Breast epithelium (tissue), 4 donors: ENCODE measurements around the gene SLTM. TPM values are rescaled to one million over a fixed set of nuclear protein-coding genes. Genes with fewer than 3 reads are reported as not detected.
A peak's percentile ranks its signal among the peaks of the same experiment; 100 is the strongest.

Source experiments
- DNase-seq, 2 donors: peaks; one replicate each; pipeline ENCODE4 v3.0.0-alpha.2; 2019; ENCODE audit warnings: low spot score in 2 of 2
- H3K27ac ChIP-seq, 2 donors: fragments of 200-600 bp; sonication (generic) in 1 of 2; one replicate each; pipeline ENCODE4 v1.5.1; 2016 to 2019; ENCODE audit warnings: mild to moderate bottlenecking in 1 of 2
- H3K27me3 ChIP-seq, 2 donors: fragments of 200-600 bp; sonication (generic) in 1 of 2; one replicate each; pipeline versions ENCODE4 v1.5.1 to v1.6.0; 2017 to 2019; ENCODE audit warnings: control low read depth in 1 of 2, mild to moderate bottlenecking in 1 of 2
- H3K36me3 ChIP-seq: fragments of 200-600 bp; one replicate; pipeline ENCODE4 v1.5.1; 2019
- H3K4me1 ChIP-seq, 2 donors: fragments of 200-600 bp; sonication (generic); one replicate each; pipeline ENCODE4 v1.5.1; 2016 to 2019; ENCODE audit warnings: control low read depth in 1 of 2
- H3K4me3 ChIP-seq, 3 donors: fragments of 200-600 bp; sonication (generic); 1 replicate in 2 of 3; 2 replicates in 1 of 3; pipeline ENCODE4 v1.5.1; 2016 to 2019; ENCODE audit warnings: mild to moderate bottlenecking in 3 of 3, moderate library complexity in 2 of 3
- H3K9me3 ChIP-seq, 2 donors: fragments of 200-600 bp; sonication (generic) in 1 of 2; one replicate each; pipeline ENCODE4 v1.5.1; 2016 to 2019; ENCODE audit warnings: control low read depth in 1 of 2
- POLR2A ChIP-seq: fragments of 450-650 bp; IDR thresholded peaks from one replicate; pipeline ENCODE4 v1.6.1; 2016; ENCODE audit warnings: antibody characterized with exemption, mild to moderate bottlenecking, moderate library complexity
- POLR2AphosphoS5 ChIP-seq, 3 donors: sonication (generic); formaldehyde crosslinking; IDR thresholded peaks; one replicate each; pipeline ENCODE4 v1.6.1; 2017; ENCODE audit warnings: antibody characterized with exemption in 3 of 3
- intact Hi-C: fragments of 100-400 bp; cut with DNase I; formaldehyde crosslinking; loops from one replicate; pipeline ENCODE4 v1.15.1; 2023; ENCODE audit warnings: low total_unique reads
- total RNA-seq, 3 donors: library from RNA; depleted of rRNA; stranded (reverse); fragments of >200 nt; gene quantifications; one replicate each; pipeline ENCODE4 v1.1.0, GENCODE V29; 2016
- TF ChIP-seq, protein P1 (sequence below), 3 donors: fragments of 450-650 bp; IDR thresholded peaks; one replicate each; pipeline ENCODE4 v1.5.1; 2016 to 2017; ENCODE audit warnings: antibody characterized with exemption in 3 of 3, mild to moderate bottlenecking in 3 of 3, moderate library complexity in 3 of 3

SLTM gene
- total RNA-seq, 3 donors from 2014 or later, result 102 to 195 (median 163) TPM

DNA sequence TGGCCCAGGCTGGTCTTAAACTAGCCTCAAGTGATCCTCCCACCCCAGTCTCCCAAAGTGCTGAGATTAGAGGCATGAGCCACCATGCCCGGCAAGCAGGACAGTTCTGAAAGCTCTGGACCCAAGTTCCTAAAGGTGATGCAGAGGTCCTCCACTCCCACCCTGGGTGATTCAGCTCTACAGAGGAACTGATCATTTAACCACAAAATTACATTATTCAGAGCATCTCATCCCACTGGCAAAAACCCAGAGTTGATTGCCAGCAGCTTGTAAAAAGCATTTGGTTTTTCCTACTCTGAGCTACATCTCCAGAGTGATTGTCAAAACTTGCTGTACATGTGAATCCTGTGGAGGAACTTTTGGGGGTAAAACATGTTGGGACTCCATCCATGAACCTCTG is 60.2 kb downstream of the SLTM start:
- Histone ChIP-seq H3K27ac (no peak overlapping the region), H3K9me3 (no peaks in the 10 kb centered on the region), H3K27me3 (no peaks in the 10 kb centered on the region), H3K4me3 (no peak overlapping the region), H3K4me1 (no peaks in the 10 kb centered on the region), H3K36me3 (no peaks in the 10 kb centered on the region)
- TF ChIP-seq POLR2A (no peak), POLR2AphosphoS5 (IDR thresholded peaks at IDR 0.05) (no peak)
- TF ChIP-seq, protein P1, sequence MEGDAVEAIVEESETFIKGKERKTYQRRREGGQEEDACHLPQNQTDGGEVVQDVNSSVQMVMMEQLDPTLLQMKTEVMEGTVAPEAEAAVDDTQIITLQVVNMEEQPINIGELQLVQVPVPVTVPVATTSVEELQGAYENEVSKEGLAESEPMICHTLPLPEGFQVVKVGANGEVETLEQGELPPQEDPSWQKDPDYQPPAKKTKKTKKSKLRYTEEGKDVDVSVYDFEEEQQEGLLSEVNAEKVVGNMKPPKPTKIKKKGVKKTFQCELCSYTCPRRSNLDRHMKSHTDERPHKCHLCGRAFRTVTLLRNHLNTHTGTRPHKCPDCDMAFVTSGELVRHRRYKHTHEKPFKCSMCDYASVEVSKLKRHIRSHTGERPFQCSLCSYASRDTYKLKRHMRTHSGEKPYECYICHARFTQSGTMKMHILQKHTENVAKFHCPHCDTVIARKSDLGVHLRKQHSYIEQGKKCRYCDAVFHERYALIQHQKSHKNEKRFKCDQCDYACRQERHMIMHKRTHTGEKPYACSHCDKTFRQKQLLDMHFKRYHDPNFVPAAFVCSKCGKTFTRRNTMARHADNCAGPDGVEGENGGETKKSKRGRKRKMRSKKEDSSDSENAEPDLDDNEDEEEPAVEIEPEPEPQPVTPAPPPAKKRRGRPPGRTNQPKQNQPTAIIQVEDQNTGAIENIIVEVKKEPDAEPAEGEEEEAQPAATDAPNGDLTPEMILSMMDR (IDR thresholded peaks at IDR 0.05), result no peak
- DNase-seq, result no peak
- intact Hi-C loops, result no loop called here

DNA sequence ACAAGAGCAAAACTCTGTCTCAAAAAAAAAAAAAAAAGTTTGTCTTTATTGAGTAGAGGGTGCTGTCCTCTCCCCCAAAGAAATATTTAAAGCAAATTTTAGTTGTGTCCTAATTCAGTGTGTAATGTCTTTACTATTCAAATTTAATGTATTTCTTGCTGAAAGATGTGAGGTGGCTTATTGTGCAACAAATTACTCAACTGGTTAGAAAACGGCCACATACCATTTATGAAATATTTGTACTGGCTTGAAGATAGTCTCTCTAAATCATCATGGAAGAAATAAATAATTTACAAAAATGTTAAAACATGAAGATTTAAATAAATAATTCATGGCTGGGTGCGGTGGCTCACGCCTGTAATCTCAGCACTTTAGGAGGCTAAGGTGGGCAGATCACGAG is 63.0 kb downstream of the SLTM start:
- Histone ChIP-seq H3K27ac (no peak overlapping the region), H3K4me1 (no peaks in the 10 kb centered on the region), H3K4me3 (no peak overlapping the region), H3K36me3 (no peaks in the 10 kb centered on the region), H3K27me3 (no peaks in the 10 kb centered on the region), H3K9me3 (no peaks in the 10 kb centered on the region)
- TF ChIP-seq POLR2AphosphoS5 (IDR thresholded peaks at IDR 0.05), result no peak
- TF ChIP-seq POLR2A, result no peak
- TF ChIP-seq, protein P1 (IDR thresholded peaks at IDR 0.05), result no peak
- no peak for DNase-seq
- intact Hi-C loops, result no loop called here

DNA sequence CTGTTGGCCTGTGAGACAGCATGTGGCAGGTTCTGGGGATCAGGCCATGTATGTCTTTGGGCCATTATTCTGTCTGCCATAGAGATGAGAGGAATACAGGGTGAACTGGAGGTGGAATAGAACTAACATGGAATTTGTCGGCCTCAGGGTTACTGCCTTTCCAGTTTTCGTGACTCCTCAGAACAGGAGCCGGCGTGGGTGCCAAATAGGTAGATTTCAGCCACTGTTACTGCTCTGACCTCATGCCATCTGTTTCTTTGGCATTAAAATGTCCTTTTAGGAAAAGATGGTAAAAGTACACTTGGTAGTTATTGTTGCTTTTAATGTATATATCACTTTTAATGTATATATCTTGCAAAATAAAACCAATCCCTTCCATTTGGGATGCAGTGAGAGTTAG is 65.6 kb downstream of the SLTM start:
- TF ChIP-seq, protein P1 (IDR thresholded peaks at IDR 0.05), result no peak
- intact Hi-C loops, result no loop called here
- DNase-seq, result no peak
- Histone ChIP-seq H3K4me1 (no peaks in the 10 kb centered on the region), H3K27me3 (no peaks in the 10 kb centered on the region), H3K27ac (no peak overlapping the region), H3K4me3 (no peak overlapping the region), H3K36me3 (no peaks in the 10 kb centered on the region), H3K9me3 (no peaks in the 10 kb centered on the region)

DNA sequence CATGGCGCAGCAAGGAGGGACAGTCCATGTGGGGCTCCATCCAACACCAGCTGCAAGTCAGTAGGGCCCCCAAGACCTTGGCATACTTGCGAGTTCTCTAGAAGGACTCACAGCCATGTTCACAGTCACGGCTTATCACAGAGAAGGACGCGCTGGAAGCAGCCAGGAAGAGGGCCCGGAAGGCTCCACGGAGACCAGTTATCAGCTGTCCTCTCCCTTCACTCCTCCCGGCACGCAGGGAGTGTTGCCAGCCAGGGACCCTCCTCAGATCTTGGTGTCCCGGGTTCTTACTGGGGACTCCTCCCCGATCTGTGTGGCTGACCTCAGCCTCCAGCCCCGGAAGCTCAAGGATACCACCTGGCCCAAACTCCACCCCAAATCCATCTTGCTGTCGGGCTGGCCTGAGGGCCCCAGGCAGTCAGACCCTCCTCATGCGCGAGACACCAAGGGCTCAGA is 68.0 kb downstream of the SLTM start:
- intact Hi-C loops, result no loop called here
- no peaks in the 10 kb centered on the region for H3K4me1 ChIP-seq
- peak overlapping the region; percentile 38 to 65 (median 41) for H3K4me3 ChIP-seq
- H3K27me3 ChIP-seq, result no peaks in the 10 kb centered on the region
- peak overlapping the region in 1 of 2 donors; percentile 40 for H3K27ac ChIP-seq
- no peaks in the 10 kb centered on the region for H3K36me3 ChIP-seq
- DNase-seq, result no peak
- TF ChIP-seq, protein P1 (IDR thresholded peaks at IDR 0.05), result no peak
- no peak for TF ChIP-seq POLR2A
- TF ChIP-seq POLR2AphosphoS5 (IDR thresholded peaks at IDR 0.05), result no peak
- no peaks in the 10 kb centered on the region for H3K9me3 ChIP-seq

DNA sequence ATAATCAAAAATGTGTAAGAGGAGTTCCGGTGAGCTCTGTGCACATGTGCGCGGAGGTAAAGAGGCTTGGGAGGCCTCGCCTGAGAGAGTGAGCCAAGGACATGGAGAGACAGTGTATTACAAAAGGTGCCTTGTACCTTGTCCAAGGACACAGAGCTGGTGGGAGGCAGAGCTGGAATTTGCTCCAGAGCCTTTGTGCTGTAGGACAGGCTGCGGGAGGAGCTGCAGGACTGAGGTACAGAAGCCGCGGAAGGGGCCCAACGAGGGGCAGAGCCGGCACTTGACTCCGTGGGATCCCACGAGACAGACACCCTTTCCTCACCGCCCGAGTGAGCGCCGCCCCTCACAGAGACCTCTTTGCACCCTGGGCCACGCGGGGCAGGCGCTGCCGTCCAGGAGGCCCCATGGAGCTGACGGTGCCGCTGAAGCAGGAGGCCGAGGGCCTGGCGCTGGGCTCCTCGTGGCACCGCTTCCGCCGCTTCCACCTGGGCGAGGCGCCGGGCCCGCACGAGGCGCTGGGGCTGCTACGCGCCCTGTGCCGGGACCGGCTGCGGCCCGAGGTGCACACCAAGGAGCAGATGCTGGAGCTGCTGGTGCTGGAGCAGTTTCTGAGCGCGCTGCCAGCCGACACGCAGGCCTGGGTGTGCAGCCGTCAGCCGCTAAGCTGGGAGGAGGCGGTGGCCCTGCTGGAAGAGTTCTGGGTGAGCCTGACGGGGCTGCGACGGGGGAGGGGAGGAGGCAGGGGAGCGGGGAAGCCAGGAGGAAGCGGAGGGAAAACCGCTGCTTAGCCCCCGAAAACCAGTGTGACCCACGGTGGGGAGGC is 68.7 kb downstream of the SLTM start:
- no peak for DNase-seq
- Histone ChIP-seq H3K27ac (peak overlapping the region in 1 of 2 donors; percentile 40), H3K4me3 (peak overlapping the region; percentile 38 to 65 (median 41)), H3K9me3 (no peaks in the 10 kb centered on the region), H3K4me1 (no peaks in the 10 kb centered on the region), H3K36me3 (no peaks in the 10 kb centered on the region), H3K27me3 (no peaks in the 10 kb centered on the region)
- intact Hi-C loops, result no loop called here
- TF ChIP-seq POLR2A, result no peak
- TF ChIP-seq, protein P1 (IDR thresholded peaks at IDR 0.05), result no peak
- no peak for TF ChIP-seq POLR2AphosphoS5 (IDR thresholded peaks at IDR 0.05)
